ENCODE results near the gene IQCE.

The IQCE gene

GRCh38 chr7:2611922-2612321, 53.1 kb downstream of the IQCE start:
- H3K9me3 ChIP-seq (replicated peaks; ENCODE audit: insufficient read depth, low read length), result no peaks in the 10 kb centered on the region
- H3K27me3 ChIP-seq (replicated peaks; ENCODE audit: insufficient read depth, low read length), result peaks cover 17% of the 10 kb centered on the region; the same call in 1 of the 2 replicates
- no peak for TF ChIP-seq CTCF (IDR thresholded peaks at IDR 0.05; ENCODE audit: low read length)
- no peak overlapping the region for H3K4me2 ChIP-seq (ENCODE audit: low read depth, low read length)
- no peaks in the 10 kb centered on the region for H3K9me2 ChIP-seq (replicated peaks; ENCODE audit: insufficient read depth, low read length)
- no peak overlapping the region for H3K4me3 ChIP-seq (ENCODE audit: low read length)
- DNase-seq, result no peak
- H4K20me1 ChIP-seq (ENCODE audit: insufficient read depth, low read length), result no peaks in the 10 kb centered on the region
- no peak overlapping the region for H3K27ac ChIP-seq (ENCODE audit: low read length)
- no peaks in the 10 kb centered on the region for H3K36me3 ChIP-seq (replicated peaks; ENCODE audit: insufficient read depth, low read length)
- no peaks in the 10 kb centered on the region for H3K79me2 ChIP-seq (ENCODE audit: low read length)
- no peaks in the 10 kb centered on the region for H3F3A ChIP-seq (ENCODE audit: insufficient read depth, low read length)
- no peak overlapping the region for H2AFZ ChIP-seq (ENCODE audit: low read length)
- H3K4me1 ChIP-seq (ENCODE audit: low read length), result no peaks in the 10 kb centered on the region
- H3K9ac ChIP-seq (ENCODE audit: low read length), result no peak overlapping the region

- Histone ChIP-seq H3K79me2 (ENCODE audit: low read length) (no peaks in the 10 kb centered on the region), H3K27ac (ENCODE audit: low read length) (no peak overlapping the region), H3K9me2 (replicated peaks; ENCODE audit: insufficient read depth, low read length) (no peaks in the 10 kb centered on the region), H4K20me1 (ENCODE audit: insufficient read depth, low read length) (no peaks in the 10 kb centered on the region), H3K27me3 (replicated peaks; ENCODE audit: insufficient read depth, low read length) (peaks cover 21% of the 10 kb centered on the region; the same call in 1 of the 2 replicates), H2AFZ (ENCODE audit: low read length) (no peak overlapping the region), H3K4me2 (ENCODE audit: low read depth, low read length) (no peak overlapping the region), H3K4me1 (ENCODE audit: low read length) (no peaks in the 10 kb centered on the region), H3F3A (ENCODE audit: insufficient read depth, low read length) (no peaks in the 10 kb centered on the region), H3K36me3 (replicated peaks; ENCODE audit: insufficient read depth, low read length) (no peaks in the 10 kb centered on the region), H3K9me3 (replicated peaks; ENCODE audit: insufficient read depth, low read length) (no peaks in the 10 kb centered on the region), H3K4me3 (ENCODE audit: low read length) (no peak overlapping the region), H3K9ac (ENCODE audit: low read length) (no peak overlapping the region)
- no peak for TF ChIP-seq EZH2 (optimal IDR thresholded peaks at IDR 0.05; ENCODE audit: low read depth, low read length)
- TF ChIP-seq CTCF (IDR thresholded peaks at IDR 0.05; ENCODE audit: low read length), result no peak
- no peak for TF ChIP-seq EZH2phosphoT487 (IDR thresholded peaks at IDR 0.05; ENCODE audit: low read length)
- no peak for DNase-seq
Observed at GRCh38 chr7:2612445-2613097, 53.8 kb downstream of the IQCE start.

GRCh38 chr7:2613098-2613930, 54.5 kb downstream of the IQCE start:
- H3K9me2 ChIP-seq (replicated peaks; ENCODE audit: insufficient read depth, low read length), result no peaks in the 10 kb centered on the region
- no peak overlapping the region for H3K9ac ChIP-seq (ENCODE audit: low read length)
- no peak overlapping the region for H3K27ac ChIP-seq (ENCODE audit: low read length)
- H3K4me1 ChIP-seq (ENCODE audit: low read length), result no peaks in the 10 kb centered on the region
- H3K4me2 ChIP-seq (ENCODE audit: low read depth, low read length), result no peak overlapping the region
- DNase-seq, result peak; percentile 14
- no peaks in the 10 kb centered on the region for H3K9me3 ChIP-seq (replicated peaks; ENCODE audit: insufficient read depth, low read length)
- H2AFZ ChIP-seq (ENCODE audit: low read length), result no peak overlapping the region
- H3K4me3 ChIP-seq (ENCODE audit: low read length), result no peak overlapping the region
- H3F3A ChIP-seq (ENCODE audit: insufficient read depth, low read length), result no peaks in the 10 kb centered on the region
- H3K79me2 ChIP-seq (ENCODE audit: low read length), result no peaks in the 10 kb centered on the region
- TF ChIP-seq CTCF (IDR thresholded peaks at IDR 0.05; ENCODE audit: low read length) (no peak), EZH2 (optimal IDR thresholded peaks at IDR 0.05; ENCODE audit: low read depth, low read length) (no peak), EZH2phosphoT487 (IDR thresholded peaks at IDR 0.05; ENCODE audit: low read length) (no peak)
- peaks cover 22% of the 10 kb centered on the region; the same call in 1 of the 2 replicates for H3K27me3 ChIP-seq (replicated peaks; ENCODE audit: insufficient read depth, low read length)
- no peaks in the 10 kb centered on the region for H3K36me3 ChIP-seq (replicated peaks; ENCODE audit: insufficient read depth, low read length)
- no peaks in the 10 kb centered on the region for H4K20me1 ChIP-seq (ENCODE audit: insufficient read depth, low read length)

All from MM.1S (cell line).